Body of pancreas (tissue), 4 donors: ENCODE measurements around the gene FITM1.

ENCODE experiments used
- POLR2A ChIP-seq, 3 donors: fragments of 450-650 bp; IDR thresholded peaks; one replicate each; pipeline ENCODE4 v1.6.1; 2016; ENCODE audit warnings: antibody characterized with exemption in 3 of 3, mild to moderate bottlenecking in 2 of 3
- TF ChIP-seq, protein P1 (sequence below), 7 experiments: fragments of 450-650 bp in 4 of 7; fragments of 200-600 bp in 3 of 7; sonication (generic) in 3 of 7; IDR thresholded peaks; one replicate each; pipeline ENCODE4 v1.5.1; 2016 to 2019; ENCODE audit warnings: antibody characterized with exemption in 7 of 7

DNA sequence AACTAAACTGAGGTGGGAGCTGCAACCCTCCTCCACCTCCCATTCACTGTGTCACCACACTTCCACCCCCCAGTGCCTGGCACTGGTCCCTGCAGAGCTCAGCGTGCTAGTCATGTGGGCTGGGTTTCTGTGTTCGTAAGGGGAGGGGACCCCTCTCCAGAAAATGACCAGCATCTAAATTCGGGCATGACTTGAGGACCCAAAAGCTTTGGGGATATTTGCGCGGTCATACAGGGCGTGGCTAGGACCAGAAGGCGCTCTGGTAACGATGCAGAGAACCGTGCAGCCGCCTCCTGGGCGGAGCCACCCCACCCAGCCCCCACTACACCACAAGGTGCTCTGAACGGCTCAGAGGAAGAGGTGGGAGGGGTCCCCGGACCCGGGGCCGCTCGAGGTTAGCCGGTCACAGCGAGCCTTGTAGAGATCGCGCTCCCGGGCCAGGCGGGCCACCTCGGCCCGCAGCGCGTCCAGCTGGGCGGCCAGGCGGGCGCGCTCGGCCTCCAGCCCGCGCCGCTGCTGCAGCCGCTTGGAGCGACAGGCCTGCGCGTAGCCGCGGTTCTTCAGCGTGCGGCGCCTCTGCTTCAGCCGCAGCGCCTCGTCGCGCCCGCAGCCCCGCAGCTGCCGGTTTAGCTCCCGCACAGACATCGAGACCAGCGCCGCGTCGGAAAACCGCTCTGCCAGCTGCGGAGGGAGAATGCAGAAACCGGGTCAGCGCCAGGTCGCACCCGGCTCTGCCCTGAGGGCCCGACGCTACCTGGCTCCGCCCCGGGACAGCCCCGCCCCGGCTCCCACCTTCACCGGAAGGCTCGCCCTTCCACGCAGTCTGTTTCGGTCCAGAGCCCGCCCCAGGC, 49.3 kb upstream of the FITM1 start:
- TF ChIP-seq, protein P1, sequence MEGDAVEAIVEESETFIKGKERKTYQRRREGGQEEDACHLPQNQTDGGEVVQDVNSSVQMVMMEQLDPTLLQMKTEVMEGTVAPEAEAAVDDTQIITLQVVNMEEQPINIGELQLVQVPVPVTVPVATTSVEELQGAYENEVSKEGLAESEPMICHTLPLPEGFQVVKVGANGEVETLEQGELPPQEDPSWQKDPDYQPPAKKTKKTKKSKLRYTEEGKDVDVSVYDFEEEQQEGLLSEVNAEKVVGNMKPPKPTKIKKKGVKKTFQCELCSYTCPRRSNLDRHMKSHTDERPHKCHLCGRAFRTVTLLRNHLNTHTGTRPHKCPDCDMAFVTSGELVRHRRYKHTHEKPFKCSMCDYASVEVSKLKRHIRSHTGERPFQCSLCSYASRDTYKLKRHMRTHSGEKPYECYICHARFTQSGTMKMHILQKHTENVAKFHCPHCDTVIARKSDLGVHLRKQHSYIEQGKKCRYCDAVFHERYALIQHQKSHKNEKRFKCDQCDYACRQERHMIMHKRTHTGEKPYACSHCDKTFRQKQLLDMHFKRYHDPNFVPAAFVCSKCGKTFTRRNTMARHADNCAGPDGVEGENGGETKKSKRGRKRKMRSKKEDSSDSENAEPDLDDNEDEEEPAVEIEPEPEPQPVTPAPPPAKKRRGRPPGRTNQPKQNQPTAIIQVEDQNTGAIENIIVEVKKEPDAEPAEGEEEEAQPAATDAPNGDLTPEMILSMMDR (IDR thresholded peaks at IDR 0.05), result peak in 1 of 7 experiments; percentile 7
- peak; percentile 73 to 89 (median 85) for TF ChIP-seq POLR2A (IDR thresholded peaks at IDR 0.05)
